SK-N-SH (cell line): ENCODE data around the gene PRKCH. TPM values are rescaled to one million over a fixed set of nuclear protein-coding genes. Genes with fewer than 3 reads are reported as not detected.

Experiments used
- CTCF ChIA-PET: fragments of 300-600, 350-600 bp; formaldehyde crosslinking; extraction: SDS; loops from one replicate; lab custom pipeline; 2021; lab: Yijun Ruan, JAX
- POLR2A ChIA-PET: fragments of 350-600 bp; sonication (Branson Sonifier 250); formaldehyde crosslinking; extraction: SDS; loops from one replicate; lab custom pipeline; 2020; ENCODE audit warnings: antibody characterized with exemption, inconsistent platforms; lab: Yijun Ruan, JAX
- DNase-seq: peaks from one replicate; pipeline ENCODE4 v3.0.0; 2012
- H2AFZ ChIP-seq: fragments of 200-600 bp; sonication (generic); 2 replicates; pipeline ENCODE4 v1.8.1; 2016; ENCODE audit warnings: antibody characterized with exemption, mild to moderate bottlenecking, low read depth
- H3F3A ChIP-seq: fragments of 200-600 bp; sonication (generic); replicated peaks from 2 replicates; pipeline ENCODE3; 2016; ENCODE audit warnings: antibody characterized with exemption, mild to moderate bottlenecking; ENCODE audit not compliant: insufficient read depth
- H3K27ac ChIP-seq, 2 experiments: fragments of 200-500 bp in 1 of 2; fragments of 200-600 bp in 1 of 2; sonication (Bioruptor generic) in 1 of 2; sonication (generic), shearing (Covaris generic) in 1 of 2; 2 replicates each; pipeline versions ENCODE4 v1.5.1 to v1.6.1; 2014 to 2016; ENCODE audit warnings: low read depth in 2 of 2, inconsistent platforms in 1 of 2, low read length in 1 of 2, mild to moderate bottlenecking in 1 of 2, mixed read lengths in 1 of 2
- H3K27me3 ChIP-seq: fragments of 200-600 bp; sonication (generic), shearing (Covaris generic); 2 replicates; pipeline ENCODE4 v1.6.1; 2016; ENCODE audit warnings: mixed run types; ENCODE audit not compliant: insufficient read depth
- H3K36me3 ChIP-seq, 2 experiments: fragments of 200-500 bp in 1 of 2; fragments of 200-600 bp in 1 of 2; sonication (Bioruptor generic) in 1 of 2; sonication (generic) in 1 of 2; replicated peaks in 1 of 2; 2 replicates each; pipeline versions ENCODE3 to v1.5.1; 2014 to 2016; ENCODE audit warnings: low read length in 1 of 2, mild to moderate bottlenecking in 1 of 2; ENCODE audit not compliant: insufficient read depth in 2 of 2, control insufficient read depth in 1 of 2
- H3K4me1 ChIP-seq, 2 experiments: fragments of 200-500 bp in 1 of 2; fragments of 200-600 bp in 1 of 2; sonication (Bioruptor generic) in 1 of 2; sonication (generic), shearing (Covaris generic) in 1 of 2; 2 replicates each; pipeline versions ENCODE4 v1.5.1 to v1.6.1; 2014 to 2016; ENCODE audit warnings: low read depth in 1 of 2, low read length in 1 of 2, mixed run types in 1 of 2; ENCODE audit not compliant: insufficient read depth in 2 of 2, control insufficient read depth in 1 of 2
- H3K4me2 ChIP-seq: fragments of 200-600 bp; sonication (generic), shearing (Covaris generic); 2 replicates; pipeline ENCODE4 v1.6.1; 2017; ENCODE audit warnings: mixed run types
- H3K4me3 ChIP-seq, 2 experiments: fragments of 200-500 bp in 1 of 2; fragments of 200-600 bp in 1 of 2; sonication (Bioruptor generic) in 1 of 2; sonication (generic), shearing (Covaris generic) in 1 of 2; 2 replicates each; pipeline versions ENCODE4 v1.5.1 to v1.8.1; 2014 to 2016; ENCODE audit warnings: low read depth in 2 of 2, inconsistent platforms in 1 of 2, low read length in 1 of 2, mild to moderate bottlenecking in 1 of 2, mixed read lengths in 1 of 2, moderate library complexity in 1 of 2
- H3K79me2 ChIP-seq: fragments of 200-600 bp; sonication (generic); 2 replicates; pipeline ENCODE4 v1.8.1; 2017; ENCODE audit warnings: mild to moderate bottlenecking; ENCODE audit not compliant: insufficient read depth
- H3K9ac ChIP-seq: fragments of 200-600 bp; sonication (generic); 2 replicates; pipeline ENCODE4 v1.6.1; 2017; ENCODE audit warnings: mixed run types
- H3K9me2 ChIP-seq: fragments of 200-600 bp; sonication (generic); 2 replicates; pipeline ENCODE4 v1.6.1; 2017; ENCODE audit warnings: mixed run types
- H3K9me3 ChIP-seq: fragments of 200-600 bp; sonication (generic); 2 replicates; pipeline ENCODE4 v1.6.1; 2017; ENCODE audit warnings: mixed run types, mild to moderate bottlenecking, moderate library complexity
- H4K20me1 ChIP-seq: fragments of 200-600 bp; sonication (generic); 2 replicates; pipeline ENCODE4 v1.6.1; 2017; ENCODE audit warnings: mild to moderate bottlenecking, mixed run types; ENCODE audit not compliant: insufficient read depth
- EP300 ChIP-seq, 2 experiments: IDR thresholded peaks; 2 replicates each; pipeline versions ENCODE4 v1.4.0 to v1.6.1; 2012; ENCODE audit warnings: borderline replicate concordance in 1 of 2, low read depth in 1 of 2, low read length in 1 of 2
- GABPA ChIP-seq: IDR thresholded peaks from 2 replicates; pipeline ENCODE4 v1.4.0; 2012; ENCODE audit warnings: low read depth, mild to moderate bottlenecking
- GATA2 ChIP-seq: sonication (generic); formaldehyde crosslinking; IDR thresholded peaks from 2 replicates; pipeline ENCODE4 v1.5.0; 2020; ENCODE audit warnings: mild to moderate bottlenecking, missing genetic modification reagents
- JUND ChIP-seq: IDR thresholded peaks from 2 replicates; pipeline ENCODE4 v1.4.0; 2012
- MXI1 ChIP-seq: IDR thresholded peaks from 2 replicates; pipeline ENCODE4 v1.6.1; 2012; ENCODE audit warnings: mild to moderate bottlenecking, low read depth, low read length, improper control_type of control experiment
- RCOR1 ChIP-seq: fragments of 150-350 bp; IDR thresholded peaks from 2 replicates; pipeline ENCODE4 v1.6.1; 2017; ENCODE audit warnings: antibody characterized with exemption, low read length
- SMC3 ChIP-seq: IDR thresholded peaks from 2 replicates; pipeline ENCODE4 v1.6.1; 2012; ENCODE audit warnings: low read depth, low read length, improper control_type of control experiment
- TCF12 ChIP-seq: IDR thresholded peaks from 2 replicates; pipeline ENCODE4 v1.4.0; 2012
- WGBS: methylation state at CpG from one replicate; pipeline ENCODE4 v1.1.6; 2017; ENCODE audit warnings: low lambda C conversion rate; 5-methylcytosine and 5-hydroxymethylcytosine counted together
- polyA plus RNA-seq, 3 experiments: library from polyadenylated mRNA; depleted of rRNA; stranded (reverse); fragments of >200 nt; gene quantifications; 2 replicates each; pipeline ENCODE4 v1.2.3, GENCODE V29; 2012
- TF ChIP-seq, protein P1 (sequence below): IDR thresholded peaks from 2 replicates; pipeline ENCODE4; 2012
- TF ChIP-seq, protein P2 (sequence below): fragments of 150-350 bp; IDR thresholded peaks from 2 replicates; pipeline ENCODE4 v1.6.1; 2016; ENCODE audit warnings: mild to moderate bottlenecking, low read depth, low read length
- TF ChIP-seq, protein P3 (sequence below): IDR thresholded peaks from 2 replicates; pipeline ENCODE4 v1.4.0; 2012; ENCODE audit warnings: low read depth, borderline replicate concordance
- TF ChIP-seq, protein P4 (sequence below): fragments of 200-600 bp; sonication (generic); IDR thresholded peaks from 2 replicates; pipeline ENCODE4 v1.6.1; 2017; ENCODE audit warnings: antibody characterized with exemption, mild to moderate bottlenecking, moderate library complexity
- TF ChIP-seq, protein P5 (sequence below): IDR thresholded peaks from 2 replicates; pipeline ENCODE4 v1.4.0; 2012; ENCODE audit warnings: low read depth

PRKCH gene
- polyA plus RNA-seq, 1 of the 3 experiments (the other 2 are of a cell fraction) = 4.2 TPM

DNA sequence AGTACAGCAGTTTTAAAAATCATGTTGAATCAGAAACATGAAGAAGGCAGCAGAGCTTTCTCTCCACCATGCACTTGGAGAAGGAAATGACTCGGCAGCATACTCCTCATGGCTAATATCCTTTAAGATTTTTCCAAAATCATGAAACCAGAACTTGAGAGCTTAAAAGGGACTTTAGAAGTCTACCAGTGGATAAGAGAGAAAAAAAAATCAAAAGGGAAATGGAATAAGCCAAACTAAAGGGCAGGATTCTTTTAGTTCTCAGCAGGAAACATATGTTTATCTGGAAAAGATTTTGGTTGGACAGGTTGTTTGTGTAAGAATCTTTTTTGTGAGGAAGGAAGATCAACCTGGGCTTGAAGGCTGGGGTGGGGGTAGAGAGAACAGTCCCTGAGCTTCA is 111.8 kb downstream of the PRKCH start:
- DNase-seq = no peak
- Histone ChIP-seq H3K4me2 (no peak overlapping the region), H2AFZ (peak overlapping the region; percentile 45; the same call in 1 of the 2 replicates), H3K9me2 (no peaks in the 10 kb centered on the region), H3F3A (no peaks in the 10 kb centered on the region), H3K27ac (peak overlapping the region in 1 of 2 experiments; percentile 46; a peak in 2 of 4 replicates), H4K20me1 (no peaks in the 10 kb centered on the region), H3K9me3 (no peaks in the 10 kb centered on the region), H3K9ac (no peak overlapping the region), H3K79me2 (no peaks in the 10 kb centered on the region), H3K4me1 (peaks cover 0 to 12% of the 10 kb centered on the region in 2 experiments; a peak in 1 of 4 replicates), H3K36me3 (no peaks in the 10 kb centered on the region), H3K4me3 (no peak overlapping the region)
- POLR2A ChIA-PET = no interaction called here
- 81% methylated on average over 1 of the region's 1 CpG for WGBS
- TF ChIP-seq RCOR1 (no peak), TCF12 (no peak), JUND (no peak), MXI1 (no peak), SMC3 (no peak)
- TF ChIP-seq, protein P1, sequence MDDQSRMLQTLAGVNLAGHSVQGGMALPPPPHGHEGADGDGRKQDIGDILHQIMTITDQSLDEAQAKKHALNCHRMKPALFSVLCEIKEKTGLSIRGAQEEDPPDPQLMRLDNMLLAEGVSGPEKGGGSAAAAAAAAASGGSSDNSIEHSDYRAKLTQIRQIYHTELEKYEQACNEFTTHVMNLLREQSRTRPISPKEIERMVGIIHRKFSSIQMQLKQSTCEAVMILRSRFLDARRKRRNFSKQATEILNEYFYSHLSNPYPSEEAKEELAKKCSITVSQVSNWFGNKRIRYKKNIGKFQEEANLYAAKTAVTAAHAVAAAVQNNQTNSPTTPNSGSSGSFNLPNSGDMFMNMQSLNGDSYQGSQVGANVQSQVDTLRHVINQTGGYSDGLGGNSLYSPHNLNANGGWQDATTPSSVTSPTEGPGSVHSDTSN = no peak
- TF ChIP-seq, protein P2, sequence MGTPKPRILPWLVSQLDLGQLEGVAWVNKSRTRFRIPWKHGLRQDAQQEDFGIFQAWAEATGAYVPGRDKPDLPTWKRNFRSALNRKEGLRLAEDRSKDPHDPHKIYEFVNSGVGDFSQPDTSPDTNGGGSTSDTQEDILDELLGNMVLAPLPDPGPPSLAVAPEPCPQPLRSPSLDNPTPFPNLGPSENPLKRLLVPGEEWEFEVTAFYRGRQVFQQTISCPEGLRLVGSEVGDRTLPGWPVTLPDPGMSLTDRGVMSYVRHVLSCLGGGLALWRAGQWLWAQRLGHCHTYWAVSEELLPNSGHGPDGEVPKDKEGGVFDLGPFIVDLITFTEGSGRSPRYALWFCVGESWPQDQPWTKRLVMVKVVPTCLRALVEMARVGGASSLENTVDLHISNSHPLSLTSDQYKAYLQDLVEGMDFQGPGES = no peak
- TF ChIP-seq, protein P3, sequence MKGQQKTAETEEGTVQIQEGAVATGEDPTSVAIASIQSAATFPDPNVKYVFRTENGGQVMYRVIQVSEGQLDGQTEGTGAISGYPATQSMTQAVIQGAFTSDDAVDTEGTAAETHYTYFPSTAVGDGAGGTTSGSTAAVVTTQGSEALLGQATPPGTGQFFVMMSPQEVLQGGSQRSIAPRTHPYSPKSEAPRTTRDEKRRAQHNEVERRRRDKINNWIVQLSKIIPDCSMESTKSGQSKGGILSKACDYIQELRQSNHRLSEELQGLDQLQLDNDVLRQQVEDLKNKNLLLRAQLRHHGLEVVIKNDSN = no peak
- TF ChIP-seq, protein P4, sequence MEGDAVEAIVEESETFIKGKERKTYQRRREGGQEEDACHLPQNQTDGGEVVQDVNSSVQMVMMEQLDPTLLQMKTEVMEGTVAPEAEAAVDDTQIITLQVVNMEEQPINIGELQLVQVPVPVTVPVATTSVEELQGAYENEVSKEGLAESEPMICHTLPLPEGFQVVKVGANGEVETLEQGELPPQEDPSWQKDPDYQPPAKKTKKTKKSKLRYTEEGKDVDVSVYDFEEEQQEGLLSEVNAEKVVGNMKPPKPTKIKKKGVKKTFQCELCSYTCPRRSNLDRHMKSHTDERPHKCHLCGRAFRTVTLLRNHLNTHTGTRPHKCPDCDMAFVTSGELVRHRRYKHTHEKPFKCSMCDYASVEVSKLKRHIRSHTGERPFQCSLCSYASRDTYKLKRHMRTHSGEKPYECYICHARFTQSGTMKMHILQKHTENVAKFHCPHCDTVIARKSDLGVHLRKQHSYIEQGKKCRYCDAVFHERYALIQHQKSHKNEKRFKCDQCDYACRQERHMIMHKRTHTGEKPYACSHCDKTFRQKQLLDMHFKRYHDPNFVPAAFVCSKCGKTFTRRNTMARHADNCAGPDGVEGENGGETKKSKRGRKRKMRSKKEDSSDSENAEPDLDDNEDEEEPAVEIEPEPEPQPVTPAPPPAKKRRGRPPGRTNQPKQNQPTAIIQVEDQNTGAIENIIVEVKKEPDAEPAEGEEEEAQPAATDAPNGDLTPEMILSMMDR = no peak
- TF ChIP-seq, all 33 proteins: peak for 0
- no peaks in the 10 kb centered on the region for H3K27me3 ChIP-seq
- CTCF ChIA-PET = interaction anchor here (0.7 to 1.3 kb wide), 3 partner anchors 57 to 404 kb away, joined by 3 to 4 read pairs (median 3); no protein-coding TSS in a partner anchor

GRCh38 chr14:61433828-61434227 is 112.4 kb downstream of the PRKCH start:
- H4K20me1 ChIP-seq = no peaks in the 10 kb centered on the region
- no peaks in the 10 kb centered on the region for H3K27me3 ChIP-seq
- H3K4me3 ChIP-seq = no peak overlapping the region
- no peaks in the 10 kb centered on the region for H3K79me2 ChIP-seq
- H3K4me1 ChIP-seq = peaks cover 0 to 16% of the 10 kb centered on the region in 2 experiments; a peak in 1 of 4 replicates
- ChIA-PET CTCF (interaction anchor here (0.7 to 1.3 kb wide), 3 partner anchors 58 to 404 kb away, joined by 3 to 4 read pairs (median 3); no protein-coding TSS in a partner anchor), POLR2A (no interaction called here)
- H3K9ac ChIP-seq = no peak overlapping the region
- WGBS = 47% methylated on average over 1 of the region's 1 CpG
- no peaks in the 10 kb centered on the region for H3K36me3 ChIP-seq
- peak overlapping the region in 1 of 2 experiments; percentile 46; a peak in 2 of 4 replicates for H3K27ac ChIP-seq
- no peak for DNase-seq
- no peaks in the 10 kb centered on the region for H3K9me3 ChIP-seq
- H2AFZ ChIP-seq = no peak overlapping the region
- TF ChIP-seq EP300 (IDR thresholded peaks at IDR 0.05; ENCODE audit: borderline replicate concordance in 1 of 2, low read depth in 1 of 2, low read length in 1 of 2) = no peak
- TF ChIP-seq, protein P5, sequence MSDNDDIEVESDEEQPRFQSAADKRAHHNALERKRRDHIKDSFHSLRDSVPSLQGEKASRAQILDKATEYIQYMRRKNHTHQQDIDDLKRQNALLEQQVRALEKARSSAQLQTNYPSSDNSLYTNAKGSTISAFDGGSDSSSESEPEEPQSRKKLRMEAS = no peak
- no peak for TF ChIP-seq TCF12
- no peak for TF ChIP-seq GATA2 (CRISPR knock-in tag)
- no peak for TF ChIP-seq GABPA
- H3F3A ChIP-seq = no peaks in the 10 kb centered on the region
- no peak overlapping the region for H3K4me2 ChIP-seq
- no peaks in the 10 kb centered on the region for H3K9me2 ChIP-seq
